Measurements from ENCODE around the gene PHF2.

Gene PHF2

GRCh38 chr9:93592008-93592642 is 15.7 kb downstream of the PHF2 start:
- no peaks in the 10 kb centered on the region for H3K36me3 Mint-ChIP-seq (ENCODE audit: insufficient read depth)
- H3K27ac Mint-ChIP-seq (ENCODE audit: low read depth): no peak overlapping the region
- peaks cover 60% of the 10 kb centered on the region for H3K4me1 Mint-ChIP-seq
- no peaks in the 10 kb centered on the region for H3K27me3 Mint-ChIP-seq
- no peaks in the 10 kb centered on the region for H3K9me3 Mint-ChIP-seq
- no peak overlapping the region for H3K4me3 Mint-ChIP-seq
- DNase-seq (ENCODE audit: low spot score in 2 of 2) (no peak), ATAC-seq (replicated peaks; ENCODE audit: extremely low read depth, poor library complexity, severe bottlenecking) (no peak)

- peaks cover 57% of the 10 kb centered on the region for H3K4me1 Mint-ChIP-seq
- DNase-seq (ENCODE audit: low spot score in 2 of 2) (no peak), ATAC-seq (replicated peaks; ENCODE audit: extremely low read depth, poor library complexity, severe bottlenecking) (peak; percentile 24)
- H3K27me3 Mint-ChIP-seq: no peaks in the 10 kb centered on the region
- no peak overlapping the region for H3K4me3 Mint-ChIP-seq
- no peaks in the 10 kb centered on the region for H3K36me3 Mint-ChIP-seq (ENCODE audit: insufficient read depth)
- H3K9me3 Mint-ChIP-seq: no peaks in the 10 kb centered on the region
- H3K27ac Mint-ChIP-seq (ENCODE audit: low read depth): no peak overlapping the region
Observed at GRCh38 chr9:93592643-93593021, 16.2 kb downstream of the PHF2 start.

DNA sequence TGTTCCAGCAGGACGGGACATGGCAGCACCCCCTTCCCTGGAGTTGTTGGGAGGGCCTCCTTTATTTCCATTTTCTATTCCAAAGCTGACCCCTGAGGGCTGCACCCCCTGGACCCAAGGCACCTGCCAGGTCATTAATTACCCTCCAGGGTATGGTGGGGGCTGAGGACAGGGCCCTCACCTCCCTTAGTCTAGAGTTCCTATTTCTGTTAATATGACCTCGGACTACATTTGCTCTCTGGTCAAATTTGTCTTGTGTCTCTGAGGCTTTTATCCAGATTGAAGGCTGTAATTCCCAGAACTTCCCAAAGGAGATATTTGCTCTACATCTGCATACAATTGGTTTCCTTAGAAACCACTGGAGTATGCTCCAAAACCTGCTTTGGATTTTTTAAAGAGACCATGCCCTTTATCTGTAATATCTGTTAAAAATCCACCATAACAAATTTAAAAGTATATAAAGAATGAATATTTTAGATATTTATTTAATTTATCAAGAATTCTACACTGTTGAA is 16.8 kb downstream of the PHF2 start:
- DNase-seq (ENCODE audit: low spot score in 2 of 2) (no peak), ATAC-seq (replicated peaks; ENCODE audit: extremely low read depth, poor library complexity, severe bottlenecking) (no peak)
- peaks cover 58% of the 10 kb centered on the region for H3K4me1 Mint-ChIP-seq
- no peak overlapping the region for H3K4me3 Mint-ChIP-seq
- no peaks in the 10 kb centered on the region for H3K27me3 Mint-ChIP-seq
- H3K9me3 Mint-ChIP-seq: no peaks in the 10 kb centered on the region
- peak overlapping the region; percentile 22 for H3K27ac Mint-ChIP-seq (ENCODE audit: low read depth)
- H3K36me3 Mint-ChIP-seq (ENCODE audit: insufficient read depth): no peaks in the 10 kb centered on the region

DNA sequence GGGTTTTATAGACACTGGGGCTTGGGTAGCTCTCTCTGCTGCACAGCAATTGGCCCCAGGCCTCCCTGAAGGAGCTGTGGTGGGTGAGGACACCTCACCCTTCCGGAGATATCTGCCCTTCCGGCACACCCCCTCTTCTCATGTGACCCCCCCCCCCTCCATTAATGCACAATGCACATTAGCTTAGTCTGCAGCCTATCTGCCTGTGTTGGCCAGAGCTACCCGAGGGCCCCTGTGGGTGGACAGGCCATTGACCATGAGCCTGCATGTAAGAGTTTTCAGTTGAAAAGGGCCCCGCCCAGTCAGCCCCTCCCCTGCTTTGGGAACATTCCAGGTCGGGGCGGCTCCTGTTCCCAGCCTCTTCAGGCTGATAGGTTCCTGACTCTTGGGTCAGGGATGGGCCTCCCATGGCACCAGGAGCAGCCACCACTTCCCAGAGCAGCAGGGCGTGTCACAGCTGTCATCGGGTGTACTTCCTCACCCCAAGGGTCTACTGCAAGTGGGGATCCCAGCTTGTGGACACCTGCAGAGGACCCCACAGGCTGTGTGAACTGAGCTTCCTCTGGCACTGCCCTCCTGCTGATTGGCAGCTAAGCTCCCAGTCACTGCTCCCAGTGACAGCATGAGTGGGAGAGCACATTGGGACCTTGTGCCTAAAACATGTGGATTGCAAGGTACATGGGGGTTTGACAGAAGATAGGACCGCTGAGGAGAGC is 17.8 kb downstream of the PHF2 start:
- DNase-seq (ENCODE audit: low spot score in 2 of 2) (no peak), ATAC-seq (replicated peaks; ENCODE audit: extremely low read depth, poor library complexity, severe bottlenecking) (no peak)
- Mint-ChIP-seq H3K36me3 (ENCODE audit: insufficient read depth) (no peaks in the 10 kb centered on the region), H3K9me3 (no peaks in the 10 kb centered on the region), H3K27ac (ENCODE audit: low read depth) (no peak overlapping the region), H3K27me3 (no peaks in the 10 kb centered on the region), H3K4me3 (no peak overlapping the region), H3K4me1 (peaks cover 61% of the 10 kb centered on the region)

DNA sequence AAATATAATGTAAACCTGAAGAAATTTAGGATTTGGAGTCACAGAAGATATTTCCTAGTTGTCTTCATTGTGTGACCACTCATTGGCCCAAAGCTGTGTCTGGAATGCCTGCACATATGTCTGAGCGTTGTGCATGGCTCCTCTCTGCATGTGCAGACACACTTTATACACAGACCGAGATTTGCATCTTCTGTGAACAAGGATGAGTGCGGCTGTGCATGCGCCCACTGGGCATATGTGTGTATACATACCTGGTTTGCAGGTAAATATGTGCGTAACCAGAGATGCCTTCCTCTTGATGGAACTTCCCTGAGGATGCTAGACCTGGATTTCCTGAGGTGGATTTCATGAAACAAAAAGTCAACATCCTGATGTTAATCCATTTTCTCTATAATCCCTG is 19.1 kb downstream of the PHF2 start:
- H3K4me1 Mint-ChIP-seq: peaks cover 59% of the 10 kb centered on the region
- H3K27me3 Mint-ChIP-seq: no peaks in the 10 kb centered on the region
- H3K36me3 Mint-ChIP-seq (ENCODE audit: insufficient read depth): no peaks in the 10 kb centered on the region
- H3K9me3 Mint-ChIP-seq: no peaks in the 10 kb centered on the region
- no peak overlapping the region for H3K4me3 Mint-ChIP-seq
- no peak for ATAC-seq (replicated peaks; ENCODE audit: extremely low read depth, poor library complexity, severe bottlenecking)
- DNase-seq (ENCODE audit: low spot score in 2 of 2): no peak
- peak overlapping the region; percentile 62 for H3K27ac Mint-ChIP-seq (ENCODE audit: low read depth)

GRCh38 chr9:93595861-93596365 is 19.5 kb downstream of the PHF2 start:
- no peak for DNase-seq (ENCODE audit: low spot score in 2 of 2)
- Mint-ChIP-seq H3K36me3 (ENCODE audit: insufficient read depth) (no peaks in the 10 kb centered on the region), H3K4me3 (no peak overlapping the region), H3K4me1 (peaks cover 58% of the 10 kb centered on the region), H3K27me3 (no peaks in the 10 kb centered on the region), H3K9me3 (no peaks in the 10 kb centered on the region), H3K27ac (ENCODE audit: low read depth) (peak overlapping the region; percentile 62)
- ATAC-seq (replicated peaks; ENCODE audit: extremely low read depth, poor library complexity, severe bottlenecking): no peak

GRCh38 chr9:93596399-93596798 is 20.0 kb downstream of the PHF2 start:
- ATAC-seq (replicated peaks; ENCODE audit: extremely low read depth, poor library complexity, severe bottlenecking) (no peak), DNase-seq (ENCODE audit: low spot score in 2 of 2) (no peak)
- no peaks in the 10 kb centered on the region for H3K36me3 Mint-ChIP-seq (ENCODE audit: insufficient read depth)
- no peak overlapping the region for H3K4me3 Mint-ChIP-seq
- H3K9me3 Mint-ChIP-seq: no peaks in the 10 kb centered on the region
- H3K27me3 Mint-ChIP-seq: no peaks in the 10 kb centered on the region
- peak overlapping the region; percentile 62 for H3K27ac Mint-ChIP-seq (ENCODE audit: low read depth)
- H3K4me1 Mint-ChIP-seq: peaks cover 61% of the 10 kb centered on the region

GRCh38 chr9:93597142-93597706 is 20.8 kb downstream of the PHF2 start:
- ATAC-seq (replicated peaks; ENCODE audit: extremely low read depth, poor library complexity, severe bottlenecking): no peak
- no peak for DNase-seq (ENCODE audit: low spot score in 2 of 2)
- Mint-ChIP-seq H3K27me3 (no peaks in the 10 kb centered on the region), H3K9me3 (no peaks in the 10 kb centered on the region), H3K36me3 (ENCODE audit: insufficient read depth) (no peaks in the 10 kb centered on the region), H3K4me3 (no peak overlapping the region), H3K27ac (ENCODE audit: low read depth) (no peak overlapping the region), H3K4me1 (peaks cover 63% of the 10 kb centered on the region)

DNA sequence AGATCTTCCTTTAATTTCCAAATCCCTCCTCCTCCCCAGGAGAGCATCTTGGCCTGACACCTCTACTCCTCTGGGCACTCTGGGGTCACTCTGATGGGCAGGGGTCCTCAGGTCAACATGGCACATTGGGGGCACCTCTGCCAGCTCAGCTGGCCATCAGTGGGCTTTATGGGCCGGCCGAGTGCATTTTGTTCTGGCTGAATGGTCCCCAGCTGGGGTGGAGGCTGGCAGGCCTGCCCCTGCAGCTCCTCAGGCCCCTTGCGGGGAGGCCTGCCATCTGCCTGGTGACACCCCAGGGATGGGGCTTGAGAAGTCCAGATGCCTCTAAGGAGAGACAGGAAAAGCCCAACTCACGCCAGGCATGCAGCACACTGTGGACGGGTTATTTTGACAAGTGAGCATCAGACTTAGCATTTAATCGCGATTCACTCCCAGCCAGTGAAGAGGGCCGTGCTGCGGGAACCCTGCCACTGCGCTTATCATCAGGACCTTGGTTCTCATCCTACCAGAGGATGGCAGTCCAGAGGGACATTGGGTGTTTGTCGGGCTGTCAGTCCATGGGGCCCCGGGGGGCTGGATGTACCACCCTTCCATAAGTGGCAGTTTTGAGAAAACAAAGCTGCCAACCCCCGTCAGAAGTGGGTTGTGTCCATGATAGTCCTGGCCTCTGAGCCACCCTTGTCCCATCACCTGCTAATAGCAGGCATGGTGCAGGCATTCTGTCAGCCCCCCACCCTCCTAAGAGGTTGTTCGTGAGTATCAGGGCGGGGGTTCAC is 21.7 kb downstream of the PHF2 start:
- Mint-ChIP-seq H3K4me1 (peaks cover 57% of the 10 kb centered on the region), H3K36me3 (ENCODE audit: insufficient read depth) (no peaks in the 10 kb centered on the region), H3K9me3 (no peaks in the 10 kb centered on the region), H3K4me3 (peak overlapping the region; percentile 42), H3K27ac (ENCODE audit: low read depth) (no peak overlapping the region), H3K27me3 (no peaks in the 10 kb centered on the region)
- no peak for DNase-seq (ENCODE audit: low spot score in 2 of 2)
- ATAC-seq (replicated peaks; ENCODE audit: extremely low read depth, poor library complexity, severe bottlenecking): no peak

GRCh38 chr9:93598647-93599241 is 22.4 kb downstream of the PHF2 start:
- H3K4me1 Mint-ChIP-seq: peaks cover 58% of the 10 kb centered on the region
- H3K36me3 Mint-ChIP-seq (ENCODE audit: insufficient read depth): no peaks in the 10 kb centered on the region
- H3K4me3 Mint-ChIP-seq: peak overlapping the region; percentile 42
- ATAC-seq (replicated peaks; ENCODE audit: extremely low read depth, poor library complexity, severe bottlenecking) (no peak), DNase-seq (ENCODE audit: low spot score in 2 of 2) (no peak)
- H3K27me3 Mint-ChIP-seq: no peaks in the 10 kb centered on the region
- H3K27ac Mint-ChIP-seq (ENCODE audit: low read depth): no peak overlapping the region
- no peaks in the 10 kb centered on the region for H3K9me3 Mint-ChIP-seq

- ATAC-seq (replicated peaks; ENCODE audit: extremely low read depth, poor library complexity, severe bottlenecking): peak; percentile 49
- H3K36me3 Mint-ChIP-seq (ENCODE audit: insufficient read depth): no peaks in the 10 kb centered on the region
- peak overlapping the region; percentile 42 for H3K4me3 Mint-ChIP-seq
- H3K4me1 Mint-ChIP-seq: peaks cover 65% of the 10 kb centered on the region
- peak overlapping the region; percentile 4 for H3K27ac Mint-ChIP-seq (ENCODE audit: low read depth)
- H3K27me3 Mint-ChIP-seq: no peaks in the 10 kb centered on the region
- DNase-seq (ENCODE audit: low spot score in 2 of 2): no peak
- no peaks in the 10 kb centered on the region for H3K9me3 Mint-ChIP-seq
Observed at GRCh38 chr9:93599571-93600403, 23.4 kb downstream of the PHF2 start.
